ENCODE measurements around the gene ERC2.
"Not testable (repeated sequence)": the region's sequence is repeated elsewhere in the genome, so short reads cannot be mapped to it uniquely, and the experiment has no call there.

ERC2 gene

GRCh38 chr3:56089739-56090138 is 378.5 kb downstream of the ERC2 start:
- Histone ChIP-seq H3K4me3 (ENCODE audit: low read length) (no peak overlapping the region), H3K36me3 (ENCODE audit: insufficient read depth, low read length) (no peaks in the 10 kb centered on the region), H3K27me3 (ENCODE audit: control insufficient read depth, insufficient read depth, low read length) (no peaks in the 10 kb centered on the region), H3K9me3 (replicated peaks; ENCODE audit: low read length) (no peaks in the 10 kb centered on the region), H3K9ac (ENCODE audit: low read depth, low read length) (no peak overlapping the region), H3K4me2 (ENCODE audit: low read length) (no peak overlapping the region), H3K4me1 (ENCODE audit: control insufficient read depth, insufficient read depth, low read length) (peaks cover 3% of the 10 kb centered on the region)

GRCh38 chr3:56087451-56088053 is 380.7 kb downstream of the ERC2 start:
- Histone ChIP-seq H3K4me1 (ENCODE audit: control insufficient read depth, insufficient read depth, low read length) (peaks cover 3% of the 10 kb centered on the region), H3K9ac (ENCODE audit: low read depth, low read length) (no peak overlapping the region), H3K9me3 (replicated peaks; ENCODE audit: low read length) (no peaks in the 10 kb centered on the region), H3K36me3 (ENCODE audit: insufficient read depth, low read length) (no peaks in the 10 kb centered on the region), H3K4me2 (ENCODE audit: low read length) (no peak overlapping the region), H3K27me3 (ENCODE audit: control insufficient read depth, insufficient read depth, low read length) (no peaks in the 10 kb centered on the region), H3K4me3 (ENCODE audit: low read length) (no peak overlapping the region)

GRCh38 chr3:56086355-56086754 is 381.9 kb downstream of the ERC2 start:
- Histone ChIP-seq H3K27me3 (ENCODE audit: control insufficient read depth, insufficient read depth, low read length) (no peaks in the 10 kb centered on the region), H3K9me3 (replicated peaks; ENCODE audit: low read length) (no peaks in the 10 kb centered on the region), H3K4me2 (ENCODE audit: low read length) (no peak overlapping the region), H3K4me1 (ENCODE audit: control insufficient read depth, insufficient read depth, low read length) (peaks cover 3% of the 10 kb centered on the region), H3K36me3 (ENCODE audit: insufficient read depth, low read length) (no peaks in the 10 kb centered on the region), H3K4me3 (ENCODE audit: low read length) (no peak overlapping the region), H3K9ac (ENCODE audit: low read depth, low read length) (no peak overlapping the region)

- no peak overlapping the region for H3K9ac ChIP-seq (ENCODE audit: low read depth, low read length)
- peaks cover 3% of the 10 kb centered on the region for H3K4me1 ChIP-seq (ENCODE audit: control insufficient read depth, insufficient read depth, low read length)
- no peaks in the 10 kb centered on the region for H3K36me3 ChIP-seq (ENCODE audit: insufficient read depth, low read length)
- H3K4me3 ChIP-seq (ENCODE audit: low read length), result no peak overlapping the region
- no peaks in the 10 kb centered on the region for H3K27me3 ChIP-seq (ENCODE audit: control insufficient read depth, insufficient read depth, low read length)
- no peak overlapping the region for H3K4me2 ChIP-seq (ENCODE audit: low read length)
- no peaks in the 10 kb centered on the region for H3K9me3 ChIP-seq (replicated peaks; ENCODE audit: low read length)
These were observed 387.0 kb downstream of the ERC2 start for GRCh38 chr3:56081246-56081645.

GRCh38 chr3:56076746-56077145 is 391.5 kb downstream of the ERC2 start:
- H3K4me2 ChIP-seq (ENCODE audit: low read length), result no peak overlapping the region
- H3K4me3 ChIP-seq (ENCODE audit: low read length), result no peak overlapping the region
- no peaks in the 10 kb centered on the region for H3K36me3 ChIP-seq (ENCODE audit: insufficient read depth, low read length)
- H3K9ac ChIP-seq (ENCODE audit: low read depth, low read length), result no peak overlapping the region
- H3K27me3 ChIP-seq (ENCODE audit: control insufficient read depth, insufficient read depth, low read length), result no peaks in the 10 kb centered on the region
- H3K4me1 ChIP-seq (ENCODE audit: control insufficient read depth, insufficient read depth, low read length), result no peaks in the 10 kb centered on the region
- no peaks in the 10 kb centered on the region for H3K9me3 ChIP-seq (replicated peaks; ENCODE audit: low read length)

GRCh38 chr3:56075089-56075488 is 393.2 kb downstream of the ERC2 start:
- H3K27me3 ChIP-seq (ENCODE audit: control insufficient read depth, insufficient read depth, low read length), result no peaks in the 10 kb centered on the region
- no peak overlapping the region for H3K4me2 ChIP-seq (ENCODE audit: low read length)
- H3K4me1 ChIP-seq (ENCODE audit: control insufficient read depth, insufficient read depth, low read length), result no peaks in the 10 kb centered on the region
- no peaks in the 10 kb centered on the region for H3K36me3 ChIP-seq (ENCODE audit: insufficient read depth, low read length)
- no peak overlapping the region for H3K9ac ChIP-seq (ENCODE audit: low read depth, low read length)
- no peaks in the 10 kb centered on the region for H3K9me3 ChIP-seq (replicated peaks; ENCODE audit: low read length)
- H3K4me3 ChIP-seq (ENCODE audit: low read length), result no peak overlapping the region

GRCh38 chr3:56069766-56070165 is 398.5 kb downstream of the ERC2 start:
- Histone ChIP-seq H3K4me1 (ENCODE audit: control insufficient read depth, insufficient read depth, low read length) (no peaks in the 10 kb centered on the region), H3K27me3 (ENCODE audit: control insufficient read depth, insufficient read depth, low read length) (no peaks in the 10 kb centered on the region), H3K4me2 (ENCODE audit: low read length) (no peak overlapping the region), H3K4me3 (ENCODE audit: low read length) (no peak overlapping the region), H3K36me3 (ENCODE audit: insufficient read depth, low read length) (no peaks in the 10 kb centered on the region), H3K9ac (ENCODE audit: low read depth, low read length) (no peak overlapping the region), H3K9me3 (replicated peaks; ENCODE audit: low read length) (no peaks in the 10 kb centered on the region)

- not testable (repeated sequence) for H3K36me3 ChIP-seq (ENCODE audit: insufficient read depth, low read length); H3K4me1 ChIP-seq (ENCODE audit: control insufficient read depth, insufficient read depth, low read length); H3K4me2 ChIP-seq (ENCODE audit: low read length); H3K4me3 ChIP-seq (ENCODE audit: low read length); H3K9ac ChIP-seq (ENCODE audit: low read depth, low read length); H3K27me3 ChIP-seq (ENCODE audit: control insufficient read depth, insufficient read depth, low read length); H3K9me3 ChIP-seq (replicated peaks; ENCODE audit: low read length)
These were observed 401.9 kb downstream of the ERC2 start for GRCh38 chr3:56066405-56066804.

- Histone ChIP-seq H3K9me3 (replicated peaks; ENCODE audit: low read length) (no peaks in the 10 kb centered on the region), H3K27me3 (ENCODE audit: control insufficient read depth, insufficient read depth, low read length) (no peaks in the 10 kb centered on the region), H3K4me1 (ENCODE audit: control insufficient read depth, insufficient read depth, low read length) (no peaks in the 10 kb centered on the region), H3K4me2 (ENCODE audit: low read length) (no peak overlapping the region), H3K36me3 (ENCODE audit: insufficient read depth, low read length) (no peaks in the 10 kb centered on the region), H3K9ac (ENCODE audit: low read depth, low read length) (no peak overlapping the region), H3K4me3 (ENCODE audit: low read length) (no peak overlapping the region)
These were observed 403.6 kb downstream of the ERC2 start for GRCh38 chr3:56064684-56065083.

GRCh38 chr3:56061279-56061626 is 407.0 kb downstream of the ERC2 start:
- no peaks in the 10 kb centered on the region for H3K36me3 ChIP-seq (ENCODE audit: insufficient read depth, low read length)
- no peaks in the 10 kb centered on the region for H3K27me3 ChIP-seq (ENCODE audit: control insufficient read depth, insufficient read depth, low read length)
- H3K4me1 ChIP-seq (ENCODE audit: control insufficient read depth, insufficient read depth, low read length), result no peaks in the 10 kb centered on the region
- no peaks in the 10 kb centered on the region for H3K9me3 ChIP-seq (replicated peaks; ENCODE audit: low read length)
- H3K9ac ChIP-seq (ENCODE audit: low read depth, low read length), result no peak overlapping the region
- H3K4me2 ChIP-seq (ENCODE audit: low read length), result no peak overlapping the region
- no peak overlapping the region for H3K4me3 ChIP-seq (ENCODE audit: low read length)

GRCh38 chr3:56060521-56061278 is 407.6 kb downstream of the ERC2 start:
- Histone ChIP-seq H3K4me1 (ENCODE audit: control insufficient read depth, insufficient read depth, low read length) (no peaks in the 10 kb centered on the region), H3K4me2 (ENCODE audit: low read length) (no peak overlapping the region), H3K9me3 (replicated peaks; ENCODE audit: low read length) (no peaks in the 10 kb centered on the region), H3K9ac (ENCODE audit: low read depth, low read length) (no peak overlapping the region), H3K27me3 (ENCODE audit: control insufficient read depth, insufficient read depth, low read length) (no peaks in the 10 kb centered on the region), H3K36me3 (ENCODE audit: insufficient read depth, low read length) (no peaks in the 10 kb centered on the region), H3K4me3 (ENCODE audit: low read length) (no peak overlapping the region)

- Histone ChIP-seq H3K4me3 (ENCODE audit: low read length) (no peak overlapping the region), H3K4me2 (ENCODE audit: low read length) (no peak overlapping the region), H3K36me3 (ENCODE audit: insufficient read depth, low read length) (no peaks in the 10 kb centered on the region), H3K9me3 (replicated peaks; ENCODE audit: low read length) (no peaks in the 10 kb centered on the region), H3K27me3 (ENCODE audit: control insufficient read depth, insufficient read depth, low read length) (no peaks in the 10 kb centered on the region), H3K4me1 (ENCODE audit: control insufficient read depth, insufficient read depth, low read length) (no peaks in the 10 kb centered on the region), H3K9ac (ENCODE audit: low read depth, low read length) (no peak overlapping the region)
These were observed 408.5 kb downstream of the ERC2 start for GRCh38 chr3:56059731-56060130.
